Thyroid gland (tissue), 4 donors: ENCODE results near the gene TMEM19. TPM values are rescaled to one million over a fixed set of nuclear protein-coding genes. Genes with fewer than 3 reads are reported as not detected.

Experiments used
- DNase-seq, 2 donors: peaks; one replicate each; pipeline ENCODE4 v3.0.0-alpha.2; 2019
- H3K27ac ChIP-seq, 3 donors: fragments of 200-600 bp; sonication (generic); 1 replicate in 2 of 3; 2 replicates in 1 of 3; pipeline ENCODE4 v1.5.1; 2016 to 2019; ENCODE audit warnings: mild to moderate bottlenecking in 1 of 3, moderate library complexity in 1 of 3
- H3K27me3 ChIP-seq: fragments of 200-600 bp; sonication (generic); one replicate; pipeline ENCODE4 v1.5.1; 2019
- H3K36me3 ChIP-seq, 2 donors: fragments of 200-600 bp; sonication (generic); one replicate each; pipeline ENCODE4 v1.5.1; 2016 to 2019
- H3K4me1 ChIP-seq, 2 donors: fragments of 200-600 bp; sonication (generic); one replicate each; pipeline ENCODE4 v1.5.1; 2017 to 2019
- H3K4me3 ChIP-seq, 3 donors: fragments of 200-600 bp; sonication (generic); replicated peaks in 1 of 3; 1 replicate in 2 of 3; 2 replicates in 1 of 3; pipeline ENCODE4 v1.5.1; 2016; ENCODE audit warnings: mild to moderate bottlenecking in 1 of 3
- H3K9me3 ChIP-seq: fragments of 200-600 bp; sonication (generic); one replicate; pipeline ENCODE4 v1.5.1; 2017
- POLR2A ChIP-seq, 2 donors: fragments of 450-650 bp; IDR thresholded peaks; one replicate each; pipeline ENCODE4 v1.6.1; 2017; ENCODE audit warnings: antibody characterized with exemption in 2 of 2, mild to moderate bottlenecking in 2 of 2, moderate library complexity in 1 of 2
- WGBS, 2 donors: methylation state at CpG; one replicate each; pipeline ENCODE4 v1.1.5; 2017; 5-methylcytosine and 5-hydroxymethylcytosine counted together
- intact Hi-C: fragments of 100-400 bp; cut with DNase I; formaldehyde crosslinking; loops from one replicate; pipeline ENCODE4 v1.15.1; 2023
- total RNA-seq, 4 donors: library from RNA; depleted of rRNA; stranded (reverse); fragments of >200 nt; gene quantifications; one replicate each; pipeline ENCODE4 v1.2.3, GENCODE V29; 2016
- TF ChIP-seq, protein P1 (sequence below), 6 experiments: fragments of 200-600 bp in 3 of 6; fragments of 450-650 bp in 3 of 6; sonication (generic) in 3 of 6; IDR thresholded peaks; one replicate each; pipeline ENCODE4 v1.5.1; 2016 to 2019; ENCODE audit warnings: antibody characterized with exemption in 6 of 6, mild to moderate bottlenecking in 2 of 6, inconsistent platforms in 1 of 6, moderate library complexity in 1 of 6

The TMEM19 gene
- total RNA-seq: 10 to 100 TPM; 29.3 to 50.0 (median 47.4) TPM

GRCh38 chr12:71685914-71686657 is at the start of gene TMEM19:
TSS of gene TMEM19 (plus strand) at chr12:71686082. CDS start at chr12:71686681, 599 bp downstream.
- H3K36me3 ChIP-seq: no peaks in the 10 kb centered on the region
- H3K9me3 ChIP-seq: no peaks in the 10 kb centered on the region
- TF ChIP-seq POLR2A (IDR thresholded peaks at IDR 0.05): peak in 1 of 2 donors; percentile 76
- TF ChIP-seq, protein P1, sequence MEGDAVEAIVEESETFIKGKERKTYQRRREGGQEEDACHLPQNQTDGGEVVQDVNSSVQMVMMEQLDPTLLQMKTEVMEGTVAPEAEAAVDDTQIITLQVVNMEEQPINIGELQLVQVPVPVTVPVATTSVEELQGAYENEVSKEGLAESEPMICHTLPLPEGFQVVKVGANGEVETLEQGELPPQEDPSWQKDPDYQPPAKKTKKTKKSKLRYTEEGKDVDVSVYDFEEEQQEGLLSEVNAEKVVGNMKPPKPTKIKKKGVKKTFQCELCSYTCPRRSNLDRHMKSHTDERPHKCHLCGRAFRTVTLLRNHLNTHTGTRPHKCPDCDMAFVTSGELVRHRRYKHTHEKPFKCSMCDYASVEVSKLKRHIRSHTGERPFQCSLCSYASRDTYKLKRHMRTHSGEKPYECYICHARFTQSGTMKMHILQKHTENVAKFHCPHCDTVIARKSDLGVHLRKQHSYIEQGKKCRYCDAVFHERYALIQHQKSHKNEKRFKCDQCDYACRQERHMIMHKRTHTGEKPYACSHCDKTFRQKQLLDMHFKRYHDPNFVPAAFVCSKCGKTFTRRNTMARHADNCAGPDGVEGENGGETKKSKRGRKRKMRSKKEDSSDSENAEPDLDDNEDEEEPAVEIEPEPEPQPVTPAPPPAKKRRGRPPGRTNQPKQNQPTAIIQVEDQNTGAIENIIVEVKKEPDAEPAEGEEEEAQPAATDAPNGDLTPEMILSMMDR (IDR thresholded peaks at IDR 0.05): peak in 2 of 6 experiments; percentile 23 to 27
- peaks cover 20 to 22% of the 10 kb centered on the region in 2 donors for H3K4me1 ChIP-seq
- WGBS, 2 donors: 1 to 2% methylated on average over 21 to 58 of the region's 63 CpGs
- H3K27ac ChIP-seq: peak within 1 kb of the TSS; percentile 52 to 87 (median 78)
- intact Hi-C loops: no loop called here
- DNase-seq: peak; percentile 91 to 92
- H3K27me3 ChIP-seq: no peaks in the 10 kb centered on the region
- peak within 1 kb of the TSS; percentile 32 to 78 (median 44) for H3K4me3 ChIP-seq

- DNase-seq: no peak
- intact Hi-C loops: no loop called here
- Histone ChIP-seq H3K4me3 (no peak overlapping the region), H3K27ac (no peak overlapping the region), H3K9me3 (no peaks in the 10 kb centered on the region), H3K36me3 (peaks cover 32 to 55% of the 10 kb centered on the region in 2 donors), H3K27me3 (no peaks in the 10 kb centered on the region), H3K4me1 (no peaks in the 10 kb centered on the region)
- 36 to 41% methylated on average over 3 of the region's 3 CpGs for WGBS, 2 donors
- TF ChIP-seq POLR2A (IDR thresholded peaks at IDR 0.05): no peak
- TF ChIP-seq, protein P1 (IDR thresholded peaks at IDR 0.05): peak; percentile 30 to 75 (median 54)
These were observed 49.2 kb upstream of the TMEM19 start for GRCh38 chr12:71636704-71637115.

- no peak for DNase-seq
- no peaks in the 10 kb centered on the region for H3K27me3 ChIP-seq
- TF ChIP-seq POLR2A (IDR thresholded peaks at IDR 0.05): no peak
- TF ChIP-seq, protein P1 (IDR thresholded peaks at IDR 0.05): no peak
- H3K36me3 ChIP-seq: peaks cover 27 to 58% of the 10 kb centered on the region in 2 donors
- H3K4me3 ChIP-seq: no peak overlapping the region
- no peaks in the 10 kb centered on the region for H3K4me1 ChIP-seq
- no peaks in the 10 kb centered on the region for H3K9me3 ChIP-seq
- intact Hi-C loops: no loop called here
- H3K27ac ChIP-seq: no peak overlapping the region
These were observed 47.4 kb upstream of the TMEM19 start for GRCh38 chr12:71638499-71638898.

GRCh38 chr12:71639341-71639760 is 46.5 kb upstream of the TMEM19 start:
- intact Hi-C loops: no loop called here
- no peak overlapping the region for H3K4me3 ChIP-seq
- no peaks in the 10 kb centered on the region for H3K27me3 ChIP-seq
- peaks cover 28 to 58% of the 10 kb centered on the region in 2 donors for H3K36me3 ChIP-seq
- no peak for TF ChIP-seq POLR2A (IDR thresholded peaks at IDR 0.05)
- TF ChIP-seq, protein P1 (IDR thresholded peaks at IDR 0.05): no peak
- DNase-seq: peak; percentile 9 to 17
- H3K27ac ChIP-seq: no peak overlapping the region
- H3K9me3 ChIP-seq: no peaks in the 10 kb centered on the region
- H3K4me1 ChIP-seq: no peaks in the 10 kb centered on the region
- WGBS, 2 donors: 71 to 75% methylated on average over 2 of the region's 2 CpGs

GRCh38 chr12:71640316-71640715 is 45.6 kb upstream of the TMEM19 start:
- TF ChIP-seq POLR2A (IDR thresholded peaks at IDR 0.05): no peak
- TF ChIP-seq, protein P1 (IDR thresholded peaks at IDR 0.05): no peak

More at GRCh38 chr12:71640316-71640715, 45.6 kb upstream of the TMEM19 start:
- Histone ChIP-seq H3K9me3 (no peaks in the 10 kb centered on the region), H3K36me3 (peaks cover 24 to 60% of the 10 kb centered on the region in 2 donors), H3K4me1 (no peaks in the 10 kb centered on the region), H3K27ac (no peak overlapping the region), H3K27me3 (no peaks in the 10 kb centered on the region), H3K4me3 (no peak overlapping the region)
- DNase-seq: no peak
- intact Hi-C loops: no loop called here
- WGBS, 2 donors: 97 to 100% methylated on average over 2 of the region's 2 CpGs
